Hepatocyte (in vitro differentiated cells): Measurements from ENCODE around the gene ADTRP. TPM values are rescaled to one million over a fixed set of nuclear protein-coding genes. Genes with fewer than 3 reads are reported as not detected.
"Not testable (repeated sequence)": the region's sequence is repeated elsewhere in the genome, so short reads cannot be mapped to it uniquely, and the experiment has no call there.

ENCODE experiments used
- DNase-seq: peaks from one replicate; pipeline ENCODE4 v3.0.0-alpha.2; 2016; ENCODE audit warnings: low spot score
- H2AFZ ChIP-seq: fragments of 200-600 bp; sonication (generic); 2 replicates; pipeline ENCODE4 v1.6.0; 2016; ENCODE audit warnings: antibody characterized with exemption, mild to moderate bottlenecking
- H3K27ac ChIP-seq: fragments of 200-600 bp; sonication (generic); 2 replicates; pipeline ENCODE4 v1.5.1; 2016; ENCODE audit warnings: mild to moderate bottlenecking
- H3K27me3 ChIP-seq: fragments of 200-600 bp; sonication (generic); 2 replicates; pipeline ENCODE4 v1.6.1; 2016
- H3K36me3 ChIP-seq: fragments of 200-600 bp; sonication (generic); replicated peaks from 2 replicates; pipeline ENCODE4 v1.5.1; 2016; ENCODE audit warnings: low read depth; ENCODE audit not compliant: insufficient read depth
- H3K4me1 ChIP-seq: fragments of 200-600 bp; sonication (generic); 2 replicates; pipeline ENCODE4 v1.5.1; 2016; ENCODE audit warnings: mild to moderate bottlenecking, moderate library complexity; ENCODE audit not compliant: insufficient read depth
- H3K4me2 ChIP-seq: fragments of 200-600 bp; sonication (generic); 2 replicates; pipeline ENCODE4 v1.6.0; 2016
- H3K4me3 ChIP-seq: fragments of 200-600 bp; sonication (generic); 2 replicates; pipeline ENCODE4 v1.5.1; 2016; ENCODE audit warnings: mild to moderate bottlenecking
- H3K79me2 ChIP-seq: fragments of 200-600 bp; sonication (generic); 2 replicates; pipeline ENCODE4 v1.6.0; 2017; ENCODE audit warnings: mild to moderate bottlenecking
- H3K9me2 ChIP-seq: fragments of 200-600 bp; sonication (generic); replicated peaks from 2 replicates; pipeline ENCODE4 v1.6.0; 2017; ENCODE audit warnings: mild to moderate bottlenecking; ENCODE audit not compliant: insufficient read depth
- H3K9me3 ChIP-seq: fragments of 200-600 bp; sonication (generic); 2 replicates; pipeline ENCODE4 v1.5.1; 2016; ENCODE audit warnings: low read depth, mild to moderate bottlenecking
- H4K20me1 ChIP-seq: fragments of 200-600 bp; sonication (generic); 2 replicates; pipeline ENCODE4 v1.6.0; 2016; ENCODE audit warnings: mild to moderate bottlenecking; ENCODE audit not compliant: insufficient read depth, poor library complexity, severe bottlenecking
- EZH2 ChIP-seq: fragments of 200-600 bp; sonication (generic); IDR thresholded peaks from 2 replicates; pipeline ENCODE4 v1.6.1; 2016; ENCODE audit warnings: antibody characterized with exemption, mild to moderate bottlenecking, borderline replicate concordance
- EZH2phosphoT487 ChIP-seq: fragments of 200-600 bp; sonication (generic); IDR thresholded peaks from one replicate; pipeline ENCODE4 v1.6.1; 2018; ENCODE audit warnings: antibody characterized with exemption, mild to moderate bottlenecking, low read depth, moderate library complexity; ENCODE audit not compliant: unreplicated experiment, severe bottlenecking
- WGBS: methylation state at CpG from one replicate; pipeline ENCODE4 v1.1.6; 2016; ENCODE audit warnings: low lambda C conversion rate; ENCODE audit errors: missing lambda C conversion rate; 5-methylcytosine and 5-hydroxymethylcytosine counted together
- polyA plus RNA-seq: library from polyadenylated mRNA; unstranded; fragments of >200 nt; fragmentation: Nextera tagmentation; extraction: Ambion mirVana; gene quantifications from 2 replicates; pipeline ENCODE4 v1.2.1, GENCODE V29; 2016
- total RNA-seq: library from RNA; depleted of rRNA; stranded (reverse); fragments of >200 nt; gene quantifications from 2 replicates; pipeline ENCODE4 v1.2.3, GENCODE V29; 2014
- TF ChIP-seq, protein P1 (sequence below): fragments of 200-600 bp; sonication (generic); IDR thresholded peaks from 2 replicates; pipeline ENCODE4 v1.5.1; 2016; ENCODE audit warnings: antibody characterized with exemption, mild to moderate bottlenecking; ENCODE audit not compliant: poor library complexity

Gene ADTRP
- total and polyA plus RNA-seq, 2 experiments from 2014 or later = 4.1 to 9.8 TPM

- H4K20me1 ChIP-seq = no peaks in the 10 kb centered on the region
- no peak overlapping the region for H3K27ac ChIP-seq
- WGBS = 88% methylated on average over 4 of the region's 4 CpGs
- no peaks in the 10 kb centered on the region for H3K36me3 ChIP-seq
- TF ChIP-seq EZH2phosphoT487 (no peak), EZH2 (no peak)
- TF ChIP-seq, protein P1, sequence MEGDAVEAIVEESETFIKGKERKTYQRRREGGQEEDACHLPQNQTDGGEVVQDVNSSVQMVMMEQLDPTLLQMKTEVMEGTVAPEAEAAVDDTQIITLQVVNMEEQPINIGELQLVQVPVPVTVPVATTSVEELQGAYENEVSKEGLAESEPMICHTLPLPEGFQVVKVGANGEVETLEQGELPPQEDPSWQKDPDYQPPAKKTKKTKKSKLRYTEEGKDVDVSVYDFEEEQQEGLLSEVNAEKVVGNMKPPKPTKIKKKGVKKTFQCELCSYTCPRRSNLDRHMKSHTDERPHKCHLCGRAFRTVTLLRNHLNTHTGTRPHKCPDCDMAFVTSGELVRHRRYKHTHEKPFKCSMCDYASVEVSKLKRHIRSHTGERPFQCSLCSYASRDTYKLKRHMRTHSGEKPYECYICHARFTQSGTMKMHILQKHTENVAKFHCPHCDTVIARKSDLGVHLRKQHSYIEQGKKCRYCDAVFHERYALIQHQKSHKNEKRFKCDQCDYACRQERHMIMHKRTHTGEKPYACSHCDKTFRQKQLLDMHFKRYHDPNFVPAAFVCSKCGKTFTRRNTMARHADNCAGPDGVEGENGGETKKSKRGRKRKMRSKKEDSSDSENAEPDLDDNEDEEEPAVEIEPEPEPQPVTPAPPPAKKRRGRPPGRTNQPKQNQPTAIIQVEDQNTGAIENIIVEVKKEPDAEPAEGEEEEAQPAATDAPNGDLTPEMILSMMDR = no peak
- no peak overlapping the region for H3K4me3 ChIP-seq
- H3K27me3 ChIP-seq = no peaks in the 10 kb centered on the region
- peaks cover 7% of the 10 kb centered on the region for H3K4me1 ChIP-seq
- H3K4me2 ChIP-seq = no peak overlapping the region
- H3K9me2 ChIP-seq = no peaks in the 10 kb centered on the region
- H3K79me2 ChIP-seq = no peaks in the 10 kb centered on the region
- no peaks in the 10 kb centered on the region for H3K9me3 ChIP-seq
- no peak overlapping the region for H2AFZ ChIP-seq
- DNase-seq = no peak
These were observed 85.9 kb downstream of the ADTRP start for GRCh38 chr6:11692451-11693376.

GRCh38 chr6:11689847-11690246 lies 88.8 kb downstream of the ADTRP start:
- no peak overlapping the region for H3K4me3 ChIP-seq
- no peaks in the 10 kb centered on the region for H3K79me2 ChIP-seq
- H3K4me2 ChIP-seq = no peak overlapping the region
- H3K27ac ChIP-seq = no peak overlapping the region
- H3K4me1 ChIP-seq = peaks cover 20% of the 10 kb centered on the region
- H3K9me2 ChIP-seq = no peaks in the 10 kb centered on the region
- no peaks in the 10 kb centered on the region for H3K27me3 ChIP-seq
- H2AFZ ChIP-seq = no peak overlapping the region
- TF ChIP-seq EZH2 = no peak
- no peak for TF ChIP-seq EZH2phosphoT487
- TF ChIP-seq, protein P1 = no peak
- H3K9me3 ChIP-seq = no peaks in the 10 kb centered on the region
- 82% methylated on average over 3 of the region's 3 CpGs for WGBS
- H3K36me3 ChIP-seq = no peaks in the 10 kb centered on the region
- H4K20me1 ChIP-seq = no peaks in the 10 kb centered on the region
- no peak for DNase-seq

GRCh38 chr6:11689400-11689799 lies 89.2 kb downstream of the ADTRP start:
- H3K36me3 ChIP-seq, DNase-seq, H2AFZ ChIP-seq, H3K9me2 ChIP-seq, H3K4me3 ChIP-seq, H3K4me2 ChIP-seq, H3K27me3 ChIP-seq, H3K79me2 ChIP-seq, H3K9me3 ChIP-seq, H4K20me1 ChIP-seq, H3K27ac ChIP-seq: not testable (repeated sequence)
- peaks cover 22% of the 10 kb centered on the region for H3K4me1 ChIP-seq
- 92% methylated on average over 1 of the region's 1 CpG for WGBS

GRCh38 chr6:11688425-11688709 lies 90.2 kb downstream of the ADTRP start:
- no peaks in the 10 kb centered on the region for H4K20me1 ChIP-seq
- H3K27me3 ChIP-seq = no peaks in the 10 kb centered on the region
- H3K4me3 ChIP-seq = no peak overlapping the region
- H3K27ac ChIP-seq = peak overlapping the region; percentile 93
- H3K36me3 ChIP-seq = no peaks in the 10 kb centered on the region
- no peak overlapping the region for H2AFZ ChIP-seq
- no peaks in the 10 kb centered on the region for H3K9me3 ChIP-seq
- no peaks in the 10 kb centered on the region for H3K79me2 ChIP-seq
- H3K4me2 ChIP-seq = peak overlapping the region; percentile 55
- H3K4me1 ChIP-seq = peaks cover 22% of the 10 kb centered on the region
- H3K9me2 ChIP-seq = no peaks in the 10 kb centered on the region
- TF ChIP-seq EZH2 (no peak), EZH2phosphoT487 (no peak)
- TF ChIP-seq, protein P1 = no peak
- 62% methylated on average over 1 of the region's 1 CpG for WGBS
- no peak for DNase-seq
